HepG2 (cell line): Measurements from ENCODE around the gene APRT. TPM values are rescaled to one million over a fixed set of nuclear protein-coding genes. Genes with fewer than 3 reads are reported as not detected.

Source experiments
- E2F5 ChIP-seq: sonication (generic); formaldehyde crosslinking; conservative IDR thresholded peaks from 2 replicates; pipeline ENCODE4 v1.4.0; 2020; ENCODE audit warnings: missing genetic modification reagents
- FOSL1 ChIP-seq: sonication (generic); formaldehyde crosslinking; IDR thresholded peaks from 2 replicates; pipeline ENCODE4 v1.9.0; 2021; ENCODE audit warnings: missing genetic modification reagents, borderline replicate concordance
- FOXJ3 ChIP-seq: sonication (generic); formaldehyde crosslinking; IDR thresholded peaks from 2 replicates; pipeline ENCODE4 v1.4.0; 2020; ENCODE audit warnings: missing genetic modification reagents, mild to moderate bottlenecking, borderline replicate concordance
- KDM3A ChIP-seq: IDR thresholded peaks from 2 replicates; pipeline ENCODE4 v1.6.1; 2018; ENCODE audit warnings: low read depth, missing compliant biosample characterization
- MTF2 ChIP-seq: sonication (generic); formaldehyde crosslinking; IDR thresholded peaks from 2 replicates; pipeline ENCODE4 v1.5.0; 2020; ENCODE audit warnings: missing genetic modification reagents, borderline replicate concordance
- NR1H2 ChIP-seq: sonication (generic); formaldehyde crosslinking; IDR thresholded peaks from 2 replicates; pipeline ENCODE4 v1.8.1; 2022; ENCODE audit warnings: low read depth, missing genetic modification reagents, borderline replicate concordance
- PCBP1 ChIP-seq: fragments of 200-400 bp; formaldehyde crosslinking; IDR thresholded peaks from 2 replicates; pipeline ENCODE4 v1.6.1; 2017; ENCODE audit warnings: mild to moderate bottlenecking, low read depth, low read length, borderline replicate concordance
- RARA ChIP-seq: IDR thresholded peaks from 2 replicates; pipeline ENCODE4 v1.6.1; 2016; ENCODE audit warnings: missing genetic modification reagents, missing compliant biosample characterization
- RBAK ChIP-seq: sonication (generic); formaldehyde crosslinking; IDR thresholded peaks from 2 replicates; pipeline ENCODE4 v1.5.1; 2020; ENCODE audit warnings: mild to moderate bottlenecking, missing genetic modification reagents
- RBM22 ChIP-seq: fragments of 200-400 bp; formaldehyde crosslinking; optimal IDR thresholded peaks from 2 replicates; pipeline ENCODE3; 2017; ENCODE audit warnings: mild to moderate bottlenecking, low read length, moderate library complexity
- THAP7 ChIP-seq: sonication (generic); formaldehyde crosslinking; IDR thresholded peaks from 2 replicates; pipeline ENCODE4 v1.8.1; 2023; ENCODE audit warnings: mild to moderate bottlenecking, missing genetic modification reagents
- ZMYM2 ChIP-seq: sonication (generic); formaldehyde crosslinking; IDR thresholded peaks from 2 replicates; pipeline ENCODE4 v1.8.0; 2022; ENCODE audit warnings: mild to moderate bottlenecking, missing genetic modification reagents
- ZNF17 ChIP-seq: sonication (generic); formaldehyde crosslinking; IDR thresholded peaks from 2 replicates; pipeline ENCODE4 v1.5.0; 2020; ENCODE audit warnings: mild to moderate bottlenecking, missing genetic modification reagents
- ZNF281 ChIP-seq: sonication (generic); formaldehyde crosslinking; IDR thresholded peaks from 2 replicates; pipeline ENCODE4 v1.4.0; 2020; ENCODE audit warnings: missing genetic modification reagents, borderline replicate concordance
- ZNF30 ChIP-seq: sonication (generic); formaldehyde crosslinking; IDR thresholded peaks from 2 replicates; pipeline ENCODE4 v1.5.0; 2020; ENCODE audit warnings: mild to moderate bottlenecking, missing genetic modification reagents
- ZNF383 ChIP-seq: sonication (generic); formaldehyde crosslinking; IDR thresholded peaks from 2 replicates; pipeline ENCODE4 v1.4.0; 2020; ENCODE audit warnings: missing genetic modification reagents, mild to moderate bottlenecking, borderline replicate concordance
- ZNF503 ChIP-seq: sonication (generic); formaldehyde crosslinking; IDR thresholded peaks from 2 replicates; pipeline ENCODE4 v1.4.0; 2020; ENCODE audit warnings: missing genetic modification reagents
- ZNF547 ChIP-seq: sonication (generic); formaldehyde crosslinking; IDR thresholded peaks from 2 replicates; pipeline ENCODE4 v1.5.1; 2020; ENCODE audit warnings: mild to moderate bottlenecking, missing genetic modification reagents
- ZNF558 ChIP-seq: sonication (generic); formaldehyde crosslinking; IDR thresholded peaks from 2 replicates; pipeline ENCODE4 v1.9.0; 2022; ENCODE audit warnings: mild to moderate bottlenecking, missing genetic modification reagents, borderline replicate concordance
- ZNF703 ChIP-seq: sonication (generic); formaldehyde crosslinking; IDR thresholded peaks from 2 replicates; pipeline ENCODE4 v1.5.1; 2020; ENCODE audit warnings: missing genetic modification reagents, mild to moderate bottlenecking, moderate library complexity, borderline replicate concordance
- ZNF784 ChIP-seq: sonication (generic); formaldehyde crosslinking; IDR thresholded peaks from 2 replicates; pipeline ENCODE4 v1.5.1; 2020; ENCODE audit warnings: missing genetic modification reagents, mild to moderate bottlenecking, borderline replicate concordance
- ZSCAN25 ChIP-seq: sonication (generic); formaldehyde crosslinking; IDR thresholded peaks from 2 replicates; pipeline ENCODE4 v1.8.0; 2022; ENCODE audit warnings: mild to moderate bottlenecking, missing genetic modification reagents
- polyA plus RNA-seq, 8 experiments: library from polyadenylated mRNA; depleted of rRNA in 3 of 8; stranded (reverse) in 7 of 8; unstranded in 1 of 8; fragments of >200 nt; fragmentation: Illumina TruSeq in 4 of 8; extraction: Trizol in 4 of 8; gene quantifications; 2 replicates each; pipeline versions ENCODE4 v1.2.1 to v1.2.3, GENCODE V29; 2011 to 2016; ENCODE audit warnings: low read depth in 4 of 8, missing spikeins in 1 of 8, mixed read lengths in 1 of 8; ENCODE audit not compliant: insufficient read depth in 1 of 8
- total RNA-seq, 5 experiments: library from RNA; depleted of rRNA; stranded (reverse); fragments of >200 nt; fragmentation: Illumina TruSeq; extraction: Trizol; gene quantifications; 2 replicates each; pipeline ENCODE4 v1.2.3, GENCODE V29; 2016; ENCODE audit warnings: low read depth in 1 of 5

Gene APRT
- total and polyA plus RNA-seq, 2 of the 13 experiments (the other 11 are each of a cell fraction or from before 2014, with no cell fraction given), result 155 to 242 TPM

GRCh38 chr16:88763502-88764053, 48.1 kb downstream of the APRT start (continued):
- peak; percentile 57; the same call in 1 of the 2 replicates for TF ChIP-seq ZNF784 (CRISPR knock-in tag)
- TF ChIP-seq KDM3A (CRISPR knock-in tag), result 0 out of 2 replicates have a peak, but pooled peaks have one; percentile 68
- TF ChIP-seq ZMYM2 (CRISPR knock-in tag), result peak; percentile 91
- TF ChIP-seq ZNF703 (CRISPR knock-in tag), result no peak; the same call in 1 of the 2 replicates
- TF ChIP-seq ZNF30 (CRISPR knock-in tag), result no peak
- peak; percentile 89 for TF ChIP-seq RBM22
- no peak for TF ChIP-seq E2F5 (CRISPR knock-in tag)
- peak; percentile 97 for TF ChIP-seq RARA (CRISPR knock-in tag)
- TF ChIP-seq ZNF281 (CRISPR knock-in tag), result peak; percentile 82
- TF ChIP-seq ZNF503, result peak; percentile 89
- no peak for TF ChIP-seq MTF2 (CRISPR knock-in tag)
- peak; percentile 1; the same call in 1 of the 2 replicates for TF ChIP-seq ZNF558 (CRISPR knock-in tag)
- TF ChIP-seq NR1H2 (CRISPR knock-in tag), result no peak
- 0 out of 2 replicates have a peak, but pooled peaks have one; percentile 54 for TF ChIP-seq ZSCAN25 (CRISPR knock-in tag)
- TF ChIP-seq ZNF17, result no peak
- peak; percentile 96 for TF ChIP-seq FOXJ3
- TF ChIP-seq FOSL1 (CRISPR knock-in tag), result no peak
- no peak for TF ChIP-seq ZNF383 (CRISPR knock-in tag)
- TF ChIP-seq THAP7 (CRISPR knock-in tag), result no peak
- TF ChIP-seq ZNF547 (CRISPR knock-in tag), result no peak; the same call in 1 of the 2 replicates
- TF ChIP-seq PCBP1, result no peak
- peak; percentile 58; the same call in 1 of the 2 replicates for TF ChIP-seq RBAK
